SH-SY5Y (cell line): ENCODE results near the gene CCNJL.

ENCODE experiments used
- GATA2 ChIP-seq: IDR thresholded peaks from 2 replicates; pipeline ENCODE4 v1.6.1; 2011; ENCODE audit warnings: mild to moderate bottlenecking, low read depth, low read length
- GATA3 ChIP-seq: IDR thresholded peaks from 2 replicates; pipeline ENCODE4 v1.6.1; 2011; ENCODE audit warnings: low read depth, mild to moderate bottlenecking, low read length, moderate library complexity

DNA sequence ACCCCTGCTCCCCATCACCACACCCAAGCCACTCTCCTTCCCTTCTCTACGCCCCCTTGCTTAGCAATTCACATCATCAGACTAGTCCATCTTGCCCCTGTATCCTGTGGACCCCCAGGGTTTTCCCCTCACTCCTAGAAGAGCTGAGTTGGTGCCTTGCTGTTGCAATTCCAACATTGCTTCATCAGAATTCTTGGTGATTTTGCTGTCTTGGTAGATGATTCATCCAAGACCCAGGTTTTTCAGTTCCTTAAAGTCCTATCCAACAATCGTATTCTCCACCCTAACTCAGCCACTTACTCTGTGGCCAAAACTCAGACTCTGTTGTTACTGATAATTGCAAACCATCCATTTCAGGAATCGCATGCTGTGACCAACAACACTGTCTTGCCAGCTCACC, 21.4 kb upstream of the CCNJL start:
- TF ChIP-seq GATA2 (no peak), GATA3 (no peak)
